Ureter (tissue), 1 donor: ENCODE data around the gene INHBA. TPM values are rescaled to one million over a fixed set of nuclear protein-coding genes. Genes with fewer than 3 reads are reported as not detected.

Source experiments
- DNase-seq: peaks from one replicate; pipeline ENCODE4 v3.0.0-alpha.2; 2020; ENCODE audit warnings: low spot score
- total RNA-seq: library from RNA; stranded (reverse); gene quantifications from one replicate; pipeline ENCODE4 v1.2.4, GENCODE V29; 2023
- donor health status: DM: yes; HTN: yes; CAD: no.

The INHBA gene
- total RNA-seq, 1 donor from 2014 or later = 2.9 TPM

DNA sequence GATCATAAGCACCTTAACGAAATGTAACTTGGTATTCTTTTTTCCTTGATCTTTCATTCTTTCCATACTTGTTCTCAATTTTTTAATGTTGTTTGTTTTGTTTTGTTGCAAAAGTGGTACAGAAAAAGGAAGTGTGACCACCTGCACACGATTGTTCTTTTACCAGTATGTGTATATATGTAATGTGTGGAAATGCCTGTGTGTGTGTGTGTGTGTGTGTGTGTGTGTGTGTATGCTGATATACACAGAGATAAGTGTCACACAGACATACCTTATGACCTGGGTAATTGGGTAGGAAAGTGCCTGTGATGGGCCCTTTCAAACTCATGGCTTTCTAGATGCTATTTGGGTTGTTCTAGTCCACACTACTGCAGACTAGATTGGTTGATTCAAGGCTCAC, 14.0 kb downstream of the INHBA start:
- DNase-seq = no peak

DNA sequence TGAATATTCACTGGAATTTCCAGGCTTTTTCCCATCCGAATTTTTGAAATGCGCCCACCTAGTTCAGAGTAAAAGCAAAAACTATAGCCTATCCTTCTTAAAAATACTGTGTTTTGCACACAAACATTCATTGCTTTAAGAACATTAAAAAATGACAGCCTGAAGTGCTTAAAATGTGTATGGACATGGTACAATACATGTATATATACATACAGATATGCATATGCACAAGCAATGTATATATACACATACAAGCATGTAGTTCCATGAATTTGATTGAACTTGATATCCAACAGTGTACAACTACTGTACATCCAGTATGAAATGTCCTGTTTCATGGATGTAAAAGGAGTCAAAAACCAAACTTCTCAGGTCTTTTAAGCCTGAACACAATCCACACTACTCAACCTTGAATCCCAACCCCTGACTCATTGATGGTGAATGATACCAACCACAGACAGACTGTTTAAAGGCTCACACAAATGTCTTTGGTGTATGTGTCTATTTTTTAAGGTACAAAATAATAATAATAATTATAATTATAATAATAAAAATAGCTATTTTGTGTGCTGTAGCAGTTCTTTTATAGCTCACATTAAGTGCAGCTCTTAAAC, 14.8 kb downstream of the INHBA start:
- no peak for DNase-seq

DNA sequence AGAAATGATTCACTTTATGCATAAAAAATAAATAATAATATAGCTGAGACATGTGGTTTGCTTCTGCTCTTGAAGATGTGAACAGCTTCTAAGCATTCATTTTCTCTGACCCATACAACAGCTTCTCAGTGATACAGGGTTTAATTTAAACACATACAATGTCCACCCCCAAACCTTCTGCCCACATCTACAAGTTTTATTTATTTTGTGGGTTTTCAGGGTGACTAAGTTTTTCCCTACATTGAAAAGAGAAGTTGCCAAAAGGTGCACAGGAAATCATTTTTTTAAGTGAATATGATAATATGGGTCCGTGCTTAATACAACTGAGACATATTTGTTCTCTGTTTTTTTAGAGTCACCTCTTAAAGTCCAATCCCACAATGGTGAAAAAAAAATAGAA, 17.2 kb downstream of the INHBA start:
- DNase-seq = no peak

DNA sequence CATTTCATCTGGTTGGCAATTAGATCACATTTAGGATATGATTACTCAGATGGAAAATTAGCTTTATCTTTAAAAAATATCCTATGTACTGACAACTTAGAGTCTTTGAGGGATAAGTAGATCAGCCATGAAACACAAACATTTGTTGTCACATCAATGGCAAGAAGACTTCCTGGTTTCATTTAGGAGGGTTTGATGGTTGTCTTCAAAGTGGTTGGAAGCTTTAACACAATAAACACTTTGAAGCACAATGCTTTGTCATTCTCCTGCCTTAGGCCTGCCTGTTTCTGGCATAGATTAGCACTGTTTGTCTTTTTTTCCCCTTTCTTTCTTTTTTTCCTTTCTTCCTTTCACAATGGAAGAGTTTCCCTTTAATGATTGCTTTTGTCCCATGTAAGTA, 20.5 kb downstream of the INHBA start:
- no peak for DNase-seq

DNA sequence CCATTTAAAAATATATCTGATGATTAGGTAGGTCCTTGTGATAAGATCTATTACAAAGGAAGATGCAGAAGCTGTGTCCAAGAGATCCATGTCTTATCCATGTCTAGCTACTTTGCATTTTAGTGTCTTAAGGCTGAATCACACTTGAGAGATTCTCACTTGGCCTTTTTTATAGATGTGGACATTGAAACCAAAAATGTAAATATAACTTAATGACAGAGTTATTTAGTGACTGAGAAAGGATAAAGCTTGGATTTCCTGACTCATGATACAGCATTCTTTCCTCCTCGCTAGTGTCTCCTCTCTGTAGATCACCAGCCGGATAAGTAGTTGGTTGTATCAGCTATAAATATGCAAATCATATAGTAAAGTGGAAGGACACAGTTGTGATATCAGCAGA, 23.3 kb downstream of the INHBA start:
- DNase-seq = no peak

DNA sequence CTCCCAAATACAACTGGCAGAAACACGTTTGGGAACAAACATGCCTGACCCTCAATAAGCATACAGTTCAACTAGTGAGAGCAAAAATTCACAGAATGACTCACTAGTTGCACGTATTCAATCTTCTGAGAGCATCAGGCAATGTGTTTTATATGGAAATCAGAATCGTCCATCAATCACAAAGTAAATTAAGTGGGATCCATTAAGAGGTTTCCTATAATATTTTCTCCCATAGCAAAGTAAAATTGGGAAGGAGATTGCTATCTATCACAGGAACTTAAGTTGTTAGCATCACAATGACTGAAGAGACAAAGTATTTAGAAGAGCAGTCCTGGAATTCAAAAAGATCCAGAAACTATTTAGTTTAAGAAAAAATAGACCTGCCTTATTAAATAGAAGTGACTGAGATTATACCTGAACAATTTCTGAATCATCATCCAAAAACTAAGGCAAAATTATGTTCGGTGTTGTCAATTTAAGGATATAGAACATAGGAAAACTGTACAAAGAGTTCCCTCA, 28.3 kb downstream of the INHBA start:
- no peak for DNase-seq

DNA sequence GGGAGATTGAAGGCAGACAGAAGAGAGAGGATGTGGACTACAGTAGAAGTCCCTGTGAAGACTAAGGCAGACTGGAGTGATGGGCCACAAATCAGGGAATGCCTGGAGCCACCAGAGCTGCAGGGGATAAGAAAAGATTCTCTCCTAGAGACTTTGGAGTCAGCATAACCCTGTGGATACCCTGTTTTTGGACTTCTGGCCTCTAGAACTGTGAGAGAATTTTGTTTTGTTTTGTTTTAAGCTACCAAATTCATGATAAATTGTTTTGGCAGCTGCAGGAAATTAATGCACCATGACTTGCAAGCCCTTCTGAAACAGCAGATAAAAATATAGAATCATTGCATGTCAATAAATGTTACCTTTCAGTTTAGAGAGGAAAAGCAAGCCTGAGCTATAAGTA, 41.3 kb downstream of the INHBA start:
- no peak for DNase-seq

DNA sequence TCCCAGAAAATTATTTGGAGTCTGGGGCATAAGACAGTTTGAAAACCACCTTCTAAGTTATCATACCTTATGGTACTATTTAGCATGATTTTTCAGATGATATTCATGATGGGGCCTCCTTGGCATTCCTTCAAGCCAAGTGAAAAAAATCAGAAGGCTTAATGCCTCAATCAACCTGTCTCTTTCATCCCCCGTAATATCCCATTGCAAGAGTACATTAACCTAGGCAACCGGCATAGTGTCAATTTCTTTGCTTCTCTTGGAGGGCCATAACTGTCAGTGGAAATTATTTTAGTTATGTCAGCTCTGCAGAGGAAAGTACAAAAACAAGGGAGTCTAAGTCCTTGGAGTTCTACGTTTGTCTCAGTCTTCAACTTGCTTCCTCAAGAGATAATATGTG, 43.4 kb downstream of the INHBA start:
- DNase-seq = no peak

DNA sequence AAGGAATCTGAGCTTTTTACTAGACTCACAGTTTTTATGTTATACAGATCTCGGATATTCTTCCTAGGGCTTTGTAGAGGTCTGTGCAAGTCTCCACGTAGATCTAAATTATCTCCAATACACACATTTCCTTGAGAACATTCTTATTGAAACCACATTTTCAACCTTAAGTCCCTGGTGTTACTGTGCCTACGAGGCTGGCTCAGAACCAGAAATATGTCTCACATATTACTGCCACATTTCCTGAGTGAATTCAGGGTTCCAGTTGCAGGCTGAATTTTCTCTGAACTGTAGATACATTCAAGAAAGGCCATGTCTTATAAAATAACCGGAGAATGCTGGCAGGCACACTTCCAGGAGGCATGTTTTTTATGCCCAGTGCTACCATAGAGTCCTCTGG, 46.5 kb downstream of the INHBA start:
- no peak for DNase-seq

DNA sequence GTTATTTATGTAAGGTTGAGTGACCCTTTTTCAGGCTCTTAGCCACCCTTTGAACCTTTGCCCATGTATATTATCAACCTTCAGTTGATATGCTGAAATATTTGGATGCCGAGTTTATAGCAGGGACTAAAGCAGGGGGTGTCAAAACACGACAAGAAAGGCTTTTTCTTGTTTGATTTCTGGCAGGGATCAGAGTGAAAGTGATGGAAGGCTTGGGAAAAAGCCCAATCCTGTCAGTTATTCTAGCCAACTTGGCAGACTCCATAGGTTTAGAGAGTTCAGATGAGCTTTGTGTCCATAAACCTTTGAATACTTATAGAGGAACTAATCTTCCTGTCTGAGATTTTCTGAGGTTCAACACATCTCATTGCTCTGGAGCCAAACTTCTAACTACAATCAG, 47.5 kb downstream of the INHBA start:
- DNase-seq = no peak

DNA sequence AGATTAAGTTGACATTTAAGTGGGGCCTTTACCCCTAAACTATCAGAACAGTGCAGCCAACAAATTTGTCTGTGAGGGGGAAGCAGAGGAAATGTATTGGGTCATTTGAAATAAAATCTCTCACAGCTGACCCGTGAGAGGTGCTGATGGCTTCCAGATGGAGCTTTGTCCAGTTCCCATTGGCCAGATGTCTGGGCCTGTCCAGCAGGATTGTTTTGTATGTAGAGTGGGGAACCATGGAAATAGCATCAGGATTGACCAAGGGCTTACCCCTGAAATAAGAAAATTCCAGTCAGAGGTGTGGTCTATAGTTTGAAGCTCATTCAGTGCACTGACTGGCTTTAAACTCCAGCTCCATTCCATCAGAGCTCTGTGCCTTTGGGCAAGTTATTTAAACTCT, 50.6 kb downstream of the INHBA start:
- no peak for DNase-seq

DNA sequence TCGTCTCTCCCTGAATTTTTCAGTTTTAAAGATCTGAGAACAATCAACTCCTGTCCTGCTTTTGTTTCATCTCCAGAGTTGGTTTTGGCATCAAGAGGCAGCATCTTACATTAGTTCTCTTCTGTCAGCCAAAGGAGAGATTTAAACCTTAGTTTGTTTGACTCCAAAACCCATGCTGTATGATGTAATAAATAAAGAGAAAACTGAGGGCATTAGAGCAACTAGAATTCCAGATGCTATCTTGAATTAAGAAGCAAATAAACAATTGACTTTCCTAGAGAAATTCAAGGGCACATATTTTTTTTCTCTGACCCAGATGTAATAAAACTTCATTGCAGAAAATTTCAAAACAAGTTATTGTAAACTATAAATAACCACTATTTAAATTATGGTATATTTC, 54.4 kb downstream of the INHBA start:
- no peak for DNase-seq

DNA sequence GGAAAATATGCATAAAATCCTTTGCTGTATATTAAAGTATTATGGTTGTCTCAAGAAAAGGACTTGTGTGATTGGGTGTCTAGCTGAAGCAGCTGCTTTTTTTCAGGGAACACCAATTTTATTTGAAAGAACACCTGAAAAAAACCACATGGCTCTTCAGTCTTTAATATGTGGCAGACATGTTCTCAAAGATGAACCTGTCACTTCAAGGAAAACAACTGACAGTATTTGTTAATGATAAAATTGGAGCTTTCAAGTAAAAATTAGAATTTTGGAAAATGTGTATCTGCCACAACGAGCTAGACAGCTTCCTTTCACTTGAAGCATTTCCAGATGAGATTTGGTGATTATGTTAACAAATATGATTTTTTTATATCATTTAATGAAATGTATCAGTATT, 59.3 kb downstream of the INHBA start:
- DNase-seq = no peak

DNA sequence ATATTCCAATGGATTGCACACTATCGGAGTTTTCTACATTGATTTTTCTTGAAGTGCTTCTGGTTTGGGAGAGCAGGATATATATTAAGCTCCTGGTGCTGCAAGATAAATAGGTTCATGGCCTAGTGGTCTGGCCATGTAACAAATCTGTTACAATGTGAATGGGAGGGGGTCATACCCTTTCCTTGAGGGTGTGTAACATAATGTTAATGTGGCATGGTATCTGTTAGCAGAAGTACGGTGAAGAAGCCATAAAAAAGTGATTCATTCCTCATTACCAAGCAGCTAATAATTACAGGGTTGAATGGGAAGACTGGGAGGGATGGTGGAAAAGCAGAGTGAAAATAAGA, 61.2 kb downstream of the INHBA start:
- DNase-seq = no peak

DNA sequence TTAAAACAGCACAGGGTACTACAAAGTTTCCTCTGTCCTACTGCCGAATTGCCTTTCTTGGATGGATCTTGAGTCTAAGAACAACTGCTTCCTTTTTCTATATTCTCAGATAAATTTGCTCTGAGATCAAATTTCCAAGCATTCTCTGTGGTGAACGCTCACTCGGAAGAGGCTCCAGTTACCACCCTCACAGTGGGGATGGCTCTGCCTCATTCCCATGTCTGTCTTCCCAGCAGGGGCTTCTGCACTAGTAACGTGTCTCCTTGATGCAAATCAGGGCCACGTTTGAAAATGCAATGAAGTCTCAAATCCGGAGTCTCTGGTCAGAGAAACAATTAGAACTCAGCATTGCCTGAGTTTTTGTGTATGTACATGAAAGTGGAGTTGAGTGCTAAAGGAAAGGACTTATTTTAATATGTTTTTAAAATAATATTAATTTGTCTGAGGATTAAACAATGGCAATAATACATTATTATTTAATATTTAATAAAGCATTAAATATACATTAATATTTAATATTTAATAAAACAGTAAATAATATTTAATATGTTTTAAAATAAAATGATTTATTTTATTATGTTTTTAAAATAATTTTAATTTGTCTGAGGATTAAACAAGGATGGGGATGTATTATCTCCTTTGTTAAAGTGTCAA, 61.8 kb downstream of the INHBA start:
- DNase-seq = no peak

DNA sequence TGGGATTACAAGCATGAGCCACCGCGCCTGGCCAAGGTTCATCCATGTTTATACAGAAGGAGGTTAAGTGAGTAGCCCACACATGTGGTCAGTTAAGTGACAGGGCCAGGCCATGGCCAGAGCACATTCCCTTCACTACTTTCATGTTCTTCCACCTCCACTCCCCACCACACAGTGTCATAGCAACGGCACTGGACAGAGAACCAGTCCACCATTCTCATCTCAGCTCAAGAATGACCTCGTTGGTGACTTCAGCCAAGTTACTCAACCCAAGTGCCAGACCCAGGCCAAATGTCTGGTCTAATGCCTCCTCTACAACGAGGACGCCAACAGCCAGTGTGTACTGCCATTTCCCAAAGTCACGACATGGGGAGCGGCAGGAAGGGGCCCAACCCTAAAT, 62.4 kb downstream of the INHBA start:
- DNase-seq = no peak

DNA sequence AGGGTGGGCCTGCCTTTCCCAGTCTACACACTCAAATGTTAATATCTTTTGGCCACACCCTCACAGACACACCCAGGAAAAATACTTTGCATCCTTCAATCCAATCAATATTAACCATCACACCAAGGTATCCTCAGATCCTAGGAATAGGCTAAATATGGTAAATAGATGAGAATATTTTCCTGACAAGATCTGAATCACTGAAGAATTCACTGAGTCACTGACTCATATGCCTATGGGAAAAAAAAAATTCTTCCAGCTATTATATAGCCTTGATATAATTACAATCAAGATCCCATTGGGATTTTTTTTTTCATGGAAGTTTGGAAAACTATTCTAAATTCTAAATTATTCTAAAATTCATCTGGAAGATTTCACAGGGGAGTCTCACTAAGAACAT, 65.8 kb downstream of the INHBA start:
- DNase-seq = no peak
